Sigmoid colon (tissue), 4 donors: Measurements from ENCODE around the gene COPG2.
A peak's percentile ranks its signal among the peaks of the same experiment; 100 is the strongest.

Experiments
- CTCF ChIP-seq, 4 experiments: fragments of 450-650 bp in 3 of 4; fragments of 200-600 bp in 1 of 4; IDR thresholded peaks; one replicate each; pipeline ENCODE4 v1.5.1; 2016 to 2019; ENCODE audit warnings: antibody characterized with exemption in 4 of 4, mild to moderate bottlenecking in 3 of 4, moderate library complexity in 2 of 4
- POLR2AphosphoS5 ChIP-seq, 4 donors: sonication (generic); formaldehyde crosslinking; IDR thresholded peaks; one replicate each; pipeline ENCODE4 v1.6.1; 2017; ENCODE audit warnings: antibody characterized with exemption in 4 of 4

- TF ChIP-seq CTCF (IDR thresholded peaks at IDR 0.05) (no peak), POLR2AphosphoS5 (IDR thresholded peaks at IDR 0.05) (peak in 2 of 4 donors; percentile 76)
Observed at GRCh38 chr7:130668258-130669084, at the start of gene COPG2.
